ENCODE results near the gene SIPA1L3.

GRCh38 chr19:38043649-38044144 lies 136.7 kb downstream of the SIPA1L3 start:
- TF ChIP-seq MAX (IDR thresholded peaks at IDR 0.05; ENCODE audit: low read depth, low read length), result no peak
- TF ChIP-seq CTCF (IDR thresholded peaks at IDR 0.05; ENCODE audit: low read depth, low read length), result no peak
- no peak for TF ChIP-seq MYC (IDR thresholded peaks at IDR 0.05; ENCODE audit: low read depth, low read length)
- TF ChIP-seq POLR2A (IDR thresholded peaks at IDR 0.05; ENCODE audit: extremely low read depth, insufficient read length), result no peak

Data from NB4 (cell line).